Left lung (tissue), 10 donors: ENCODE measurements around the gene ABHD6. TPM values are rescaled to one million over a fixed set of nuclear protein-coding genes. Genes with fewer than 3 reads are reported as not detected.
A peak's percentile ranks its signal among the peaks of the same experiment; 100 is the strongest.

ENCODE experiments used
- ATAC-seq: fragments of 200-7000 bp; cut with Tn5 transposase; one replicate; pipeline ENCODE4 v1.9.1; 2020; ENCODE audit warnings: moderate library complexity
- DNase-seq, 4 donors: peaks; one replicate each; pipeline ENCODE4 v3.0.0-alpha.2; 2013 to 2020
- H3K27ac ChIP-seq, 2 donors: fragments of 200-600 bp; sonication (generic) in 1 of 2; one replicate each; pipeline versions ENCODE4 v1.5.0 to v1.8.0; 2020 to 2021
- H3K27me3 ChIP-seq, 2 donors: fragments of 200-600 bp; sonication (generic) in 1 of 2; one replicate each; pipeline versions ENCODE4 v1.5.0 to v1.8.0; 2020 to 2021
- H3K36me3 ChIP-seq, 2 donors: fragments of 200-600 bp; sonication (generic) in 1 of 2; one replicate each; pipeline versions ENCODE4 v1.5.0 to v1.8.0; 2020 to 2021
- H3K4me1 ChIP-seq, 2 donors: fragments of 200-600 bp; one replicate each; pipeline ENCODE4 v1.8.0; 2021
- H3K4me3 ChIP-seq, 2 donors: fragments of 200-600 bp; sonication (generic) in 1 of 2; one replicate each; pipeline versions ENCODE4 v1.5.0 to v1.8.0; 2020 to 2021; ENCODE audit warnings: mild to moderate bottlenecking in 1 of 2
- H3K9me3 ChIP-seq, 2 donors: fragments of 200-600 bp; sonication (generic) in 1 of 2; one replicate each; pipeline versions ENCODE4 v1.5.0 to v1.8.0; 2020 to 2021
- CTCF ChIP-seq, 2 donors: fragments of 200-600 bp; sonication (generic) in 1 of 2; IDR thresholded peaks; one replicate each; pipeline versions ENCODE4 v1.5.0 to v1.8.0; 2021; ENCODE audit warnings: antibody characterized with exemption in 2 of 2
- intact Hi-C, 2 donors: fragments of 100-400 bp; cut with DNase I; formaldehyde crosslinking; loops; one replicate each; pipeline versions ENCODE4 v1.11.2 to v1.14.2; 2022
- polyA plus RNA-seq, 6 donors: library from polyadenylated mRNA; unstranded; fragments of 120-200 nt; gene quantifications; one replicate each; pipeline ENCODE4 v1.2.1, GENCODE V29; 2013; ENCODE audit not compliant: insufficient read length in 6 of 6
- total RNA-seq, 2 donors: library from RNA; stranded (reverse); fragmentation: NEBNext Ultra II Directional; extraction: Animal tissue kit (Norgen Biotek cat#: 25700); gene quantifications; one replicate each; pipeline ENCODE4 v1.2.1, GENCODE V29; 2021
- donor health status: DM: no; HTN: yes; CAD: no.
- donor health status: DM: no; HTN: no; CAD: no.

ABHD6 gene
- total and polyA plus RNA-seq, 8 donors, result 4.8 to 12.7 (median 8.2) TPM

- no peak for ATAC-seq
- TF ChIP-seq CTCF (IDR thresholded peaks at IDR 0.05), result no peak
- H3K9me3 ChIP-seq, result no peaks in the 10 kb centered on the region
- DNase-seq, result no peak
- H3K4me3 ChIP-seq, result no peak overlapping the region
- H3K27ac ChIP-seq, result no peak overlapping the region
- intact Hi-C loops, result no loop called here
- H3K4me1 ChIP-seq, result peaks cover 0 to 25% of the 10 kb centered on the region in 2 donors
- no peaks in the 10 kb centered on the region for H3K27me3 ChIP-seq
- H3K36me3 ChIP-seq, result no peaks in the 10 kb centered on the region
Observed at GRCh38 chr3:58215317-58216025, 22.1 kb upstream of the ABHD6 start.

- no peak overlapping the region for H3K4me3 ChIP-seq
- H3K36me3 ChIP-seq, result no peaks in the 10 kb centered on the region
- DNase-seq (no peak), ATAC-seq (no peak)
- H3K27me3 ChIP-seq, result no peaks in the 10 kb centered on the region
- peaks cover 0 to 25% of the 10 kb centered on the region in 2 donors for H3K4me1 ChIP-seq
- TF ChIP-seq CTCF (IDR thresholded peaks at IDR 0.05), result no peak
- H3K9me3 ChIP-seq, result no peaks in the 10 kb centered on the region
- intact Hi-C loops, result no loop called here
- H3K27ac ChIP-seq, result no peak overlapping the region
Observed at GRCh38 chr3:58216496-58217195, 20.9 kb upstream of the ABHD6 start.

- peak; percentile 59 to 79 for TF ChIP-seq CTCF (IDR thresholded peaks at IDR 0.05)
- Histone ChIP-seq H3K36me3 (no peaks in the 10 kb centered on the region), H3K9me3 (no peaks in the 10 kb centered on the region), H3K27ac (no peak overlapping the region), H3K27me3 (no peaks in the 10 kb centered on the region), H3K4me1 (peaks cover 0 to 25% of the 10 kb centered on the region in 2 donors), H3K4me3 (no peak overlapping the region)
- peak in 3 of 4 donors; percentile 66 to 79 (median 67) for DNase-seq
- intact Hi-C loops, result no loop called here
- ATAC-seq, result peak; percentile 95
Observed at GRCh38 chr3:58217209-58217811, 20.3 kb upstream of the ABHD6 start.

- no peak overlapping the region for H3K27ac ChIP-seq
- no peak for TF ChIP-seq CTCF (IDR thresholded peaks at IDR 0.05)
- peaks cover 0 to 25% of the 10 kb centered on the region in 2 donors for H3K4me1 ChIP-seq
- intact Hi-C loops, result no loop called here
- ATAC-seq, result no peak
- H3K36me3 ChIP-seq, result no peaks in the 10 kb centered on the region
- DNase-seq, result no peak
- no peaks in the 10 kb centered on the region for H3K9me3 ChIP-seq
- H3K4me3 ChIP-seq, result no peak overlapping the region
- H3K27me3 ChIP-seq, result no peaks in the 10 kb centered on the region
Observed at GRCh38 chr3:58218904-58219303, 18.7 kb upstream of the ABHD6 start.

- ATAC-seq (no peak), DNase-seq (no peak)
- no peak overlapping the region for H3K27ac ChIP-seq
- H3K4me1 ChIP-seq, result peaks cover 0 to 11% of the 10 kb centered on the region in 2 donors
- no peak overlapping the region for H3K4me3 ChIP-seq
- H3K27me3 ChIP-seq, result no peaks in the 10 kb centered on the region
- H3K9me3 ChIP-seq, result no peaks in the 10 kb centered on the region
- no peak for TF ChIP-seq CTCF (IDR thresholded peaks at IDR 0.05)
- H3K36me3 ChIP-seq, result no peaks in the 10 kb centered on the region
- intact Hi-C loops, result no loop called here
Observed at GRCh38 chr3:58222161-58222724, 15.3 kb upstream of the ABHD6 start.
